GM19023 (cell line): ENCODE data around the gene SEMA3F.

Source experiments
- ATAC-seq: cut with Tn5 transposase; IDR thresholded peaks from one replicate; pipeline ENCODE4 v1.9.1; 2021; ENCODE audit warnings: mild to moderate bottlenecking, moderate library complexity; ENCODE audit not compliant: unreplicated experiment

SEMA3F gene

DNA sequence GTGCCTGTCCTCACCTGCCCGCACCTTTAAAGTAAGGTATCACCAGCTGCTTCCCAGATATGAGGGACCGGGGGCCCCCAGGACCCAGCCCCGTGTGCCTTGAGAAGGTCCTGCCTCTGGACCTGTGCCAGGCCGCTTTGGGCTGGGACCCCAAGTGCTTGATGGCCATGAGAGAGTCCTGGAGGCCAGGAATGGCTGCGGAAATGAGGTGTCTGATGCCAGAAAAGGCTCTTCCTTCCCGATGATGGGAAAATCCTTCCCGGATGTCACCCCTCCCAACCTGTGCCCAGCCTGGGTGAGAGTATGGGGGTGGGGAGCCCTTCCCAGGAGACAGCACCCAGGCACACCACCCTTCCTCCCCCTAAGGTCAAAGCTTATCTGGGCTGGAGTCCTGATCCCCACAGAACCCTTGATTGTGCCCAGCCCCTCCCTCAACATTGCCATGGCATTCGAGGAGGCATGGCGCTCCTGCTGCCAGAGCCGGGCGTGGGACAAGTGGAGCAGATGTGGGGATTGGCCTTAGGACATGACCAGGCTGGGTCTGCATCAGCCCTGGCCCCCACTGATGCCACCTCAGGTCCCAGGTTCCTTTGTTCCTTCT is 14.2 kb downstream of the SEMA3F start:
- ATAC-seq, result no peak

GRCh38 chr3:50169858-50170257 is 14.7 kb downstream of the SEMA3F start:
- ATAC-seq, result no peak

DNA sequence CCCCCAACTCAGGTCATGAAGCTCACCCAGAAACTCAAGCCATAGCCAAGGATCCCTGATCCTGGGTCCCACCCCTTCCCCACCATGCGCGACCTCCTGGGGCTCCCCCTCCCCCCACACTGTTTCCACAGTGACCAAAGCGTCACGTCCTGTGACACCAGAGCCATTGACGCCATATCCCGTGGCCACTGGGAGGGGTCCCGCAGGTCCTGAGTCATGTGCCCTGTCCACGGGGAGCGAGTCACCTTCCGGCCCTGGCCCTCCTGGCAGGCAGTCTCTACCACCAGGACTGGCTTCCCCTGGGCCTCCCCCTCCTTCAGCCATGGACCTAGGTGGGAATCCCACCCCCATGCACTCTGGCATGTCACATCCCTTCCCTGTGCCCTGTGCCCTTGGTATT is 15.6 kb downstream of the SEMA3F start:
- no peak for ATAC-seq

GRCh38 chr3:50171540-50172301 is 16.6 kb downstream of the SEMA3F start:
- no peak for ATAC-seq

DNA sequence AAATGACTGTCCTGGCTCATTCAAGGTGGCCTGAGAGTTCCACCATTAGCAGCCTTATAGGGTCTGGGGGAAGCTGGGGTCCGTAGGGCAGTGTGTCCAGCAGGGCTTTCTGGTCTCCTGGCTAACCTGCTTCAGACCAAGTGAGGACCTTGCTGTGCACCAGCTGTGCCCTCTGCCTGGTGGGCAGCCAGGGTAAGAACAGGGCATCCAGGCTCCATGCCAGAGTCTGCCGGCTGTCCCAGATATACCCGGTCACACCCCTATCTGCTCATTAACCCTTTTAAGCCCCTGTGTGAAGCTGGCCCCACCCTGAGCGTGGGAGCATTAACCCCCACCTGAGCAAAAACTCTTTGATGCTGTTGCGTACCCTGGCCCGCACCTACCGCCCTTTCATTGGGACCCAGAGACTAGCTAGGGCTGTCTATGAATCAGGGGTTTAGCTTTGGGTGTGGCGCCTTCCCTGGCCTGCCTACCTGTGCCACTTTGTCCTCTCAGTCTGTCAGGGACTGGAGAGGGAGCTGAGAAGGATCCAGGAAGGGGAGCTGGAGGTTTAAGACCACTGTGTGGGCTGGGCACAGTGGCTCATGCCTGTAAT is 17.6 kb downstream of the SEMA3F start:
- ATAC-seq, result no peak

DNA sequence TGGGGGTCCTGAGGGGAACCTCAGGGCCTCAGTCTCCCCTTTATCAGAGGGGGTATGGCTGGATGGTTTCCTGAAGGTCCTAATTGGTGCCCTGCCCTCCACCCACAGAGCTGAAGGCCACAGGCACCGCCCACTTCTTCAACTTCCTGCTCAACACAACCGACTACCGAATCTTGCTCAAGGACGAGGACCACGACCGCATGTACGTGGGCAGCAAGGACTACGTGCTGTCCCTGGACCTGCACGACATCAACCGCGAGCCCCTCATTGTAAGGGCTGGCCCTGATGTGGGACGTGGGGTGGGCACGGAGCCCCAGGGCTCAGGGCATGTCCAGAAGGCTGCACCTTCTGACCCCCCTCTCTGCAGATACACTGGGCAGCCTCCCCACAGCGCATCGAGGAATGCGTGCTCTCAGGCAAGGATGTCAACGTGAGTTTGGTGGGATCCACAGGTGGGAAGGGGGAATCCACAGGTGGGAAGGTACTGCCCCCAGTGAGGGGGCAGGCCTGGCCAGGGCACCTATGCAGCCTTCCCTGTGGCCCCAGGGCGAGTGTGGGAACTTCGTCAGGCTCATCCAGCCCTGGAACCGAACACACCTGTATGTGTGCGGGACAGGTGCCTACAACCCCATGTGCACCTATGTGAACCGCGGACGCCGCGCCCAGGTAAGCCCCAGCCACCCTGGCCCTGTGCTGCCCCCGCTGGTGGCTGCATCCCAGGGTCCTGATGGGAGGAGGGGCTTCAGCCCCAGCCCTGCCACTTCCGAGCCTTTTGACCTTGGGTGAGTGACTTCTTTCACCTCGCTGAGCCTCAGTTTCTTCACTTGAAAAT is 18.8 kb downstream of the SEMA3F start:
- no peak for ATAC-seq

DNA sequence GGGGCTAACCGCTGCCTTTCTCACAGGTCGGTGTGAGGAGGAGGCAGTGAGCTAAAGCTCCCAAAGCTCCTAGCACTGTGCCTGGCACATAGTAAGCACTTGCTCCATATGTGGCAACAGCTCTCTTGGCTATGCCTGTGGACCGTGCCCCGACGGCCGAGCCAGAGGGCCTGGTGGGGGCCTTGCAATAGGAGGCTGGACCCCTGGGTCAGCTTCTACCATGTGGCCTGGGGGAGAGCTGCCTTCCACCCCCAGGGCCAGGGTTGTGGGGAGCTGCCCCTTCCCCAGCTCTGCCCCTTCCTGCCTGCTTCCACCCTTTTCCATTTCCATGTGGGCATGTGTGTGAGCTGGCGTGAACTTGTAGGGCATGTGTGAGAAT is 19.4 kb downstream of the SEMA3F start:
- ATAC-seq, result no peak

- ATAC-seq, result no peak
Observed at GRCh38 chr3:50174947-50175524, 19.9 kb downstream of the SEMA3F start.

GRCh38 chr3:50177346-50177745 is 22.2 kb downstream of the SEMA3F start:
- ATAC-seq, result no peak

- ATAC-seq, result no peak
Observed at GRCh38 chr3:50179710-50180109, 24.6 kb downstream of the SEMA3F start.

GRCh38 chr3:50181985-50182384 is 26.9 kb downstream of the SEMA3F start:
- no peak for ATAC-seq

DNA sequence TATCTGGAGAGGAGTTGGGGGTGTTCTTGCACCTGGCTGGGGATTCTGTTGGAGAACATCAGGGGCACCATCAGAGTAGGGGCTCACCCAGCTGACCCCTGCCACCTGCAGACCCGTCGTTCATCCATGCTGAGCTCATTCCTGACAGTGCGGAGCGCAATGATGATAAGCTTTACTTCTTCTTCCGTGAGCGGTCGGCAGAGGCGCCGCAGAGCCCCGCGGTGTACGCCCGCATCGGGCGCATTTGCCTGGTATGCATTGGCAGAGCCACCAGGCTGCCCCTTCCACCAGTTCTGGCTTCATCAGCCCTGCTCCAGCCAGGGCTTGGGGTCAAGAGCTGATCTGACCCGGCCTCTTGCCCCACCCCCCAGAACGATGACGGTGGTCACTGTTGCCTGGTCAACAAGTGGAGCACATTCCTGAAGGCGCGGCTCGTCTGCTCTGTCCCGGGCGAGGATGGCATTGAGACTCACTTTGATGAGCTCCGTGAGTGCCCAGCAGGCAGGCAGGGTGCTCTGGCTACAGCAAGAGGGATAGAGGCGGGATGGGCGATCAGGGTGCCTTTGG is 27.5 kb downstream of the SEMA3F start:
- ATAC-seq, result no peak

DNA sequence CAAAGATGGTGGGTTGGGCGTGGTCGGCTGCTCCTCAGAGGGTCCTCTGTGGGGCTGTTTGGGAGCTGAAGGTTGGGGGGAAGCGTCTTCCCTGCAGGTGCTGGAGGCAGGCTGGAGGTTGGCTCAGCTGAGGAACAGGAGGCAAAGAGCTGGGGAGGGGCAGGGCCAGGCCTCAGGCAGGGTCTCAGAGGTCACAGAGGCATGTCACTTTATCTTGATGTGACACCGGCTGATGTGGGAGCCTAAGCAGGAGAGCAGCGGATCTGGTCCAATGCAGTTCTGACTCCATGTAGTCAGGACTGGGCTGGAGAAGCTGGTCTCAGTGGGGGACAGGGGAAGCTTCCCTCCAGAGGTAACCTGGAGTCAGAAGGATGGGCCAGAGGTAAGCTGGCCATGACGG is 28.6 kb downstream of the SEMA3F start:
- ATAC-seq, result no peak

GRCh38 chr3:50184242-50184978 is 29.3 kb downstream of the SEMA3F start:
- ATAC-seq, result no peak

DNA sequence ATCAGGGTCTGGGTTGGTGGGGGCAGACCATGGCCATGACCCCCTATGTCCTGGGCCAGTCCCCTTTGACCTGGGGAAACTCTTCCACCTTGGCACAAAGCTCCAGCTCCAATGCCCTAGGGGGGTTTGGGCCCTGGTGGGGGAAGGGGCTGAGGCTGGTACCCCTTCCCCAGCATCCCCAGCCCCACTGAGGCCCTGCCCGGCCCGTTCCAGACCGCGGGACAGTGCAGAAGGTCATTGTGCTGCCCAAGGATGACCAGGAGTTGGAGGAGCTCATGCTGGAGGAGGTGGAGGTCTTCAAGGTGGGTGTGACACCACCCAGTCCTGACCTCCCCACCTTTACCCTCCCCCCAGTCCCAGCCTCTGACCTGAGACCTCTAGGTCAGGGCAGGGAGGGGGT is 30.1 kb downstream of the SEMA3F start:
- ATAC-seq, result no peak

DNA sequence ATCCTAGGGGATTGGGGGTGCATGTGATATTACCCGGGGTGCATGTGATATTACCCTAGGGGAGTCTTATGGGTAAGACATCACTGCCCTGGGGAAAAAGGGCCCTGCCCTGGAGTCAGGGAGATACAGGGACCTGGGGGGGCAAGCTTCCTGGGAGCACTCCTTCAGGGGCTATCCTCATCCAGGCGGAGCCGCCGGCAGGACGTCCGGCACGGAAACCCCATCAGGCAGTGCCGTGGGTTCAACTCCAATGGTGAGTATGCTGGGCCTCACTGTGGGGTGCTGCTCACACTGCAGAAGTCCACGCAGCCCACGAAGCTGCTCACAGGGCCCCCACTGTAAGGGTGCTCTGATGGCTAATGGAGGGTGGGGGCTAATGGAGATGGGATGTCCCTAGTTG is 31.0 kb downstream of the SEMA3F start:
- no peak for ATAC-seq

DNA sequence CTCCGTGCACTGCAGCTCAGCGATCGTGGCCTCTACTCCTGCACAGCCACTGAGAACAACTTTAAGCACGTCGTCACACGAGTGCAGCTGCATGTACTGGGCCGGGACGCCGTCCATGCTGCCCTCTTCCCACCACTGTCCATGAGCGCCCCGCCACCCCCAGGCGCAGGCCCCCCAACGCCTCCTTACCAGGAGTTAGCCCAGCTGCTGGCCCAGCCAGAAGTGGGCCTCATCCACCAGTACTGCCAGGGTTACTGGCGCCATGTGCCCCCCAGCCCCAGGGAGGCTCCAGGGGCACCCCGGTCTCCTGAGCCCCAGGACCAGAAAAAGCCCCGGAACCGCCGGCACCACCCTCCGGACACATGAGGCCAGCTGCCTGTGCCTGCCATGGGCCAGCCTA is 32.6 kb downstream of the SEMA3F start:
- ATAC-seq, result no peak

GRCh38 chr3:50189274-50189673 is 34.1 kb downstream of the SEMA3F start:
- no peak for ATAC-seq

- ATAC-seq, result no peak
Observed at GRCh38 chr3:50189989-50190388, 34.9 kb downstream of the SEMA3F start.
